ENCODE results near the gene DNAH17.

Gene DNAH17

GRCh38 chr17:78407387-78408000, 169.7 kb downstream of the DNAH17 start:
- DNase-seq (ENCODE audit: extremely low spot score, insufficient read length, low read depth) (no peak), FAIRE-seq (no peak)

GRCh38 chr17:78406920-78407319, 170.3 kb downstream of the DNAH17 start:
- FAIRE-seq (no peak), DNase-seq (ENCODE audit: extremely low spot score, insufficient read length, low read depth) (no peak)

GRCh38 chr17:78406396-78406795, 170.8 kb downstream of the DNAH17 start:
- FAIRE-seq, result no peak
- DNase-seq (ENCODE audit: extremely low spot score, insufficient read length, low read depth), result no peak

- FAIRE-seq (no peak), DNase-seq (ENCODE audit: extremely low spot score, insufficient read length, low read depth) (no peak)
Measured at GRCh38 chr17:78403822-78404221, 173.4 kb downstream of the DNAH17 start.

- no peak for FAIRE-seq
- no peak for DNase-seq (ENCODE audit: extremely low spot score, insufficient read length, low read depth)
Measured at GRCh38 chr17:78401891-78402290, 175.3 kb downstream of the DNAH17 start.

GRCh38 chr17:78401246-78401645, 175.9 kb downstream of the DNAH17 start:
- DNase-seq (ENCODE audit: extremely low spot score, insufficient read length, low read depth) (no peak), FAIRE-seq (no peak)

GRCh38 chr17:78400581-78401240, 176.5 kb downstream of the DNAH17 start:
- FAIRE-seq (no peak), DNase-seq (ENCODE audit: extremely low spot score, insufficient read length, low read depth) (no peak)

GRCh38 chr17:78399693-78400144, 177.5 kb downstream of the DNAH17 start:
- FAIRE-seq, result no peak
- DNase-seq (ENCODE audit: extremely low spot score, insufficient read length, low read depth), result no peak

GRCh38 chr17:78399028-78399692, 178.0 kb downstream of the DNAH17 start:
- FAIRE-seq, result no peak
- no peak for DNase-seq (ENCODE audit: extremely low spot score, insufficient read length, low read depth)

GRCh38 chr17:78398390-78398789, 178.8 kb downstream of the DNAH17 start:
- FAIRE-seq, result no peak
- DNase-seq (ENCODE audit: extremely low spot score, insufficient read length, low read depth), result no peak

- DNase-seq (ENCODE audit: extremely low spot score, insufficient read length, low read depth), result no peak
- no peak for FAIRE-seq
Measured at GRCh38 chr17:78397681-78398101, 179.5 kb downstream of the DNAH17 start.

- DNase-seq (ENCODE audit: extremely low spot score, insufficient read length, low read depth) (no peak), FAIRE-seq (no peak)
Measured at GRCh38 chr17:78396441-78397337, 180.5 kb downstream of the DNAH17 start.

GRCh38 chr17:78395155-78395554, 182.0 kb downstream of the DNAH17 start:
- FAIRE-seq, result no peak
- DNase-seq (ENCODE audit: extremely low spot score, insufficient read length, low read depth), result no peak

GRCh38 chr17:78394209-78394608, 183.0 kb downstream of the DNAH17 start:
- FAIRE-seq, result no peak
- no peak for DNase-seq (ENCODE audit: extremely low spot score, insufficient read length, low read depth)

GRCh38 chr17:78393575-78393974, 183.6 kb downstream of the DNAH17 start:
- DNase-seq (ENCODE audit: extremely low spot score, insufficient read length, low read depth) (no peak), FAIRE-seq (no peak)

- FAIRE-seq, result no peak
- no peak for DNase-seq (ENCODE audit: extremely low spot score, insufficient read length, low read depth)
Measured at GRCh38 chr17:78392295-78392694, 184.9 kb downstream of the DNAH17 start.

- no peak for FAIRE-seq
- no peak for DNase-seq (ENCODE audit: extremely low spot score, insufficient read length, low read depth)
Measured at GRCh38 chr17:78391843-78392242, 185.4 kb downstream of the DNAH17 start.

- DNase-seq (ENCODE audit: extremely low spot score, insufficient read length, low read depth) (no peak), FAIRE-seq (no peak)
Measured at GRCh38 chr17:78391051-78391431, 186.2 kb downstream of the DNAH17 start.

- no peak for DNase-seq (ENCODE audit: extremely low spot score, insufficient read length, low read depth)
- no peak for FAIRE-seq
Measured at GRCh38 chr17:78390241-78391050, 186.8 kb downstream of the DNAH17 start.
